MM.1S (cell line): ENCODE data around the gene PARP1.

Experiments
- DNase-seq: peaks from one replicate; pipeline ENCODE4 v3.0.0-alpha.2; 2015
- H2AFZ ChIP-seq: fragments of 300-600 bp; sonication (generic); 2 replicates; pipeline ENCODE4 v1.6.0; 2016; ENCODE audit warnings: antibody characterized with exemption, low read length
- H3F3A ChIP-seq: fragments of 300-600 bp; sonication (generic); 2 replicates; pipeline ENCODE4 v1.6.1; 2016; ENCODE audit warnings: mild to moderate bottlenecking, antibody characterized with exemption, low read length, moderate library complexity, mixed read lengths; ENCODE audit not compliant: insufficient read depth
- H3K27ac ChIP-seq: fragments of 300-600 bp; sonication (generic); 2 replicates; pipeline ENCODE4 v1.5.1; 2016; ENCODE audit warnings: mild to moderate bottlenecking, low read length
- H3K27me3 ChIP-seq: fragments of 300-600 bp; sonication (generic); replicated peaks from 2 replicates; pipeline ENCODE4 v1.6.0; 2016; ENCODE audit warnings: low read length; ENCODE audit not compliant: insufficient read depth
- H3K36me3 ChIP-seq: fragments of 300-600 bp; sonication (generic); replicated peaks from 2 replicates; pipeline ENCODE4 v1.6.1; 2016; ENCODE audit warnings: mild to moderate bottlenecking, low read length, mixed read lengths; ENCODE audit not compliant: insufficient read depth
- H3K4me1 ChIP-seq: fragments of 300-600 bp; sonication (generic); 2 replicates; pipeline ENCODE4 v1.6.1; 2016; ENCODE audit warnings: low read length, mixed read lengths
- H3K4me2 ChIP-seq: fragments of 300-600 bp; sonication (generic); 2 replicates; pipeline ENCODE4 v1.6.0; 2016; ENCODE audit warnings: low read depth, low read length
- H3K4me3 ChIP-seq: fragments of 300-600 bp; sonication (generic); 2 replicates; pipeline ENCODE4 v1.5.1; 2016; ENCODE audit warnings: low read length, mixed read lengths
- H3K79me2 ChIP-seq: fragments of 300-600 bp; sonication (generic); 2 replicates; pipeline ENCODE4 v1.6.1; 2016; ENCODE audit warnings: mixed run types, low read length, mixed read lengths
- H3K9ac ChIP-seq: fragments of 300-600 bp; sonication (generic); 2 replicates; pipeline ENCODE4 v1.6.1; 2016; ENCODE audit warnings: low read length, mixed read lengths
- H3K9me2 ChIP-seq: fragments of 300-600 bp; sonication (generic); replicated peaks from 2 replicates; pipeline ENCODE4 v1.6.1; 2016; ENCODE audit warnings: mild to moderate bottlenecking, low read length, mixed read lengths; ENCODE audit not compliant: insufficient read depth
- H3K9me3 ChIP-seq: fragments of 300-600 bp; sonication (generic); replicated peaks from 2 replicates; pipeline ENCODE4 v1.6.1; 2016; ENCODE audit warnings: mild to moderate bottlenecking, low read length, mixed read lengths; ENCODE audit not compliant: insufficient read depth
- H4K20me1 ChIP-seq: fragments of 300-600 bp; sonication (generic); 2 replicates; pipeline ENCODE4 v1.6.1; 2016; ENCODE audit warnings: mild to moderate bottlenecking, low read length, moderate library complexity, mixed read lengths; ENCODE audit not compliant: insufficient read depth
- EZH2 ChIP-seq: fragments of 300-600 bp; sonication (generic); optimal IDR thresholded peaks from 2 replicates; pipeline ENCODE3; 2017; ENCODE audit warnings: low read depth, mild to moderate bottlenecking, antibody characterized with exemption, low read length, mixed read lengths
- EZH2phosphoT487 ChIP-seq: fragments of 300-600 bp; sonication (generic); IDR thresholded peaks from 2 replicates; pipeline ENCODE4 v1.6.1; 2018; ENCODE audit warnings: antibody characterized with exemption, low read length
- TF ChIP-seq, protein P1 (sequence below): fragments of 300-600 bp; sonication (generic); IDR thresholded peaks from 2 replicates; pipeline ENCODE4 v1.5.1; 2016; ENCODE audit warnings: antibody characterized with exemption, low read length, mixed read lengths

The PARP1 gene

GRCh38 chr1:226381226-226381998 lies 26.5 kb downstream of the PARP1 start:
- Histone ChIP-seq H3K4me3 (no peak overlapping the region), H3K9ac (no peak overlapping the region), H4K20me1 (no peaks in the 10 kb centered on the region), H3K4me2 (no peak overlapping the region), H3K27ac (no peak overlapping the region), H3K9me2 (no peaks in the 10 kb centered on the region), H3K27me3 (no peaks in the 10 kb centered on the region), H3K36me3 (peaks cover 85% of the 10 kb centered on the region), H3K4me1 (peaks cover 15% of the 10 kb centered on the region), H2AFZ (no peak overlapping the region), H3K9me3 (no peaks in the 10 kb centered on the region), H3K79me2 (peaks cover 95% of the 10 kb centered on the region), H3F3A (no peaks in the 10 kb centered on the region)
- TF ChIP-seq, protein P1, sequence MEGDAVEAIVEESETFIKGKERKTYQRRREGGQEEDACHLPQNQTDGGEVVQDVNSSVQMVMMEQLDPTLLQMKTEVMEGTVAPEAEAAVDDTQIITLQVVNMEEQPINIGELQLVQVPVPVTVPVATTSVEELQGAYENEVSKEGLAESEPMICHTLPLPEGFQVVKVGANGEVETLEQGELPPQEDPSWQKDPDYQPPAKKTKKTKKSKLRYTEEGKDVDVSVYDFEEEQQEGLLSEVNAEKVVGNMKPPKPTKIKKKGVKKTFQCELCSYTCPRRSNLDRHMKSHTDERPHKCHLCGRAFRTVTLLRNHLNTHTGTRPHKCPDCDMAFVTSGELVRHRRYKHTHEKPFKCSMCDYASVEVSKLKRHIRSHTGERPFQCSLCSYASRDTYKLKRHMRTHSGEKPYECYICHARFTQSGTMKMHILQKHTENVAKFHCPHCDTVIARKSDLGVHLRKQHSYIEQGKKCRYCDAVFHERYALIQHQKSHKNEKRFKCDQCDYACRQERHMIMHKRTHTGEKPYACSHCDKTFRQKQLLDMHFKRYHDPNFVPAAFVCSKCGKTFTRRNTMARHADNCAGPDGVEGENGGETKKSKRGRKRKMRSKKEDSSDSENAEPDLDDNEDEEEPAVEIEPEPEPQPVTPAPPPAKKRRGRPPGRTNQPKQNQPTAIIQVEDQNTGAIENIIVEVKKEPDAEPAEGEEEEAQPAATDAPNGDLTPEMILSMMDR, result no peak
- TF ChIP-seq EZH2phosphoT487 (no peak), EZH2 (no peak)
- no peak for DNase-seq

DNA sequence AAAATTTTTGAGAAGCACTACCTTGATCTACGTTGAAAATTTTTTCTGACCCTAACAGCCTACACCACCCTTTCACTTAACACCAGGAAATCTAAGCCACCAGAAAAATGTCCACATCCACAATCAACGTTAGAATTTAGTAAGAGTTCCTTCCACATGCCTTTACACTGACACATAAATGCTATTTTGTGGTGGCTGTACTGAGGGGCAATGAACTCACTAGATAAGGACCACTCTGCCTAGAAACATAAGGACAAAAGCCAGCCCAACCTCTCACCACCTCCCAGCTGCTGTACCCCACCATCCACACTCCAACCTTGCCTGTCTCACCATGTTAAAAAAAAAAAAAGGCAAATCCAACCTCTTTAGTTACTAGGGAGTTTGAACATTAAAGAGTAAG lies 29.8 kb downstream of the PARP1 start:
- Histone ChIP-seq H3K79me2 (peaks cover 95% of the 10 kb centered on the region), H3K9ac (no peak overlapping the region), H2AFZ (no peak overlapping the region), H3F3A (no peaks in the 10 kb centered on the region; the same call in 1 of the 2 replicates), H3K27me3 (no peaks in the 10 kb centered on the region), H3K4me2 (no peak overlapping the region), H3K4me3 (no peak overlapping the region), H3K9me2 (no peaks in the 10 kb centered on the region), H3K27ac (no peak overlapping the region), H3K9me3 (no peaks in the 10 kb centered on the region), H4K20me1 (no peaks in the 10 kb centered on the region), H3K36me3 (peaks cover 84% of the 10 kb centered on the region), H3K4me1 (peaks cover 15% of the 10 kb centered on the region)
- TF ChIP-seq, protein P1, result no peak
- no peak for DNase-seq

- no peak overlapping the region for H3K4me2 ChIP-seq
- H4K20me1 ChIP-seq, result 0 out of 2 replicates have a peak, but pooled peaks cover 3% of the 10 kb centered on the region
- H3K27ac ChIP-seq, result no peak overlapping the region
- H3K9me2 ChIP-seq, result no peaks in the 10 kb centered on the region
- H3K27me3 ChIP-seq, result no peaks in the 10 kb centered on the region
- DNase-seq, result no peak
- H3K9ac ChIP-seq, result no peak overlapping the region
- H3K36me3 ChIP-seq, result peaks cover 82% of the 10 kb centered on the region
- no peak overlapping the region for H2AFZ ChIP-seq
- H3K9me3 ChIP-seq, result no peaks in the 10 kb centered on the region
- peaks cover 11% of the 10 kb centered on the region for H3K4me1 ChIP-seq
- no peaks in the 10 kb centered on the region; the same call in none of the 2 replicates for H3F3A ChIP-seq
- peaks cover 96% of the 10 kb centered on the region for H3K79me2 ChIP-seq
- TF ChIP-seq EZH2phosphoT487, result no peak
- TF ChIP-seq, protein P1, result no peak
- no peak for TF ChIP-seq EZH2
- H3K4me3 ChIP-seq, result no peak overlapping the region
Measured at GRCh38 chr1:226376300-226376699, 31.6 kb downstream of the PARP1 start.
